ENCODE results near the gene INPP5D. TPM values are rescaled to one million over a fixed set of nuclear protein-coding genes. Genes with fewer than 3 reads are reported as not detected.

INPP5D gene
- total RNA-seq, 1 donor from 2014 or later, result 26.6 TPM

DNA sequence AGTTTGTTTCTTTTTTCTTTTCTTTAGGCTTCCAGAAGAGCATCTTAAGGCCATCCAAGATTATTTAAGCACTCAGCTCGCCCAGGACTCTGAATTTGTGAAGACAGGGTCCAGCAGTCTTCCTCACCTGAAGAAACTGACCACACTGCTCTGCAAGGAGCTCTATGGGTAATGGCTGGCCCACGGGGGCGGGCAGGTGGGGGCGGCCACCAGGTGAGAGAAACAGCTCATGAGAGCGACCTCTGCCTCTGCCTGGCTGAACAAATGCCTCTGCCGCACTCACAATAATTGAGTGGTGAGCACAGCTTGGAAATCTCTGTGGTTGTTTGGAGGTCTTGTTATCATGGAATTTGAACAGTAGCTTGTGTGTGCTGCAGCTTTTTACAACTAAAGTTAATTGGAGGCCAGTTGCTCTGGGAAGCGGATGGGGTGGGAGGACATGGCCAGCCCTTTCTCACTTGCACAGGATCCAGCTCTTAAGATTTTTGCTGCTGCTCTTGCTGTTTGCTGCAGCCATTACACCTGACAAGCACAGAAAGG is 70.4 kb downstream of the INPP5D start:
- H3K4me3 ChIP-seq (ENCODE audit: low read depth, low read length), result no peak overlapping the region
- H3K36me3 ChIP-seq (ENCODE audit: control insufficient read depth, insufficient read depth, low read length), result no peaks in the 10 kb centered on the region
- FAIRE-seq (no peak), DNase-seq (ENCODE audit: low read depth) (no peak)
- H3K27me3 ChIP-seq (ENCODE audit: control insufficient read depth, insufficient read depth, low read length), result no peaks in the 10 kb centered on the region
- TF ChIP-seq, protein P1, sequence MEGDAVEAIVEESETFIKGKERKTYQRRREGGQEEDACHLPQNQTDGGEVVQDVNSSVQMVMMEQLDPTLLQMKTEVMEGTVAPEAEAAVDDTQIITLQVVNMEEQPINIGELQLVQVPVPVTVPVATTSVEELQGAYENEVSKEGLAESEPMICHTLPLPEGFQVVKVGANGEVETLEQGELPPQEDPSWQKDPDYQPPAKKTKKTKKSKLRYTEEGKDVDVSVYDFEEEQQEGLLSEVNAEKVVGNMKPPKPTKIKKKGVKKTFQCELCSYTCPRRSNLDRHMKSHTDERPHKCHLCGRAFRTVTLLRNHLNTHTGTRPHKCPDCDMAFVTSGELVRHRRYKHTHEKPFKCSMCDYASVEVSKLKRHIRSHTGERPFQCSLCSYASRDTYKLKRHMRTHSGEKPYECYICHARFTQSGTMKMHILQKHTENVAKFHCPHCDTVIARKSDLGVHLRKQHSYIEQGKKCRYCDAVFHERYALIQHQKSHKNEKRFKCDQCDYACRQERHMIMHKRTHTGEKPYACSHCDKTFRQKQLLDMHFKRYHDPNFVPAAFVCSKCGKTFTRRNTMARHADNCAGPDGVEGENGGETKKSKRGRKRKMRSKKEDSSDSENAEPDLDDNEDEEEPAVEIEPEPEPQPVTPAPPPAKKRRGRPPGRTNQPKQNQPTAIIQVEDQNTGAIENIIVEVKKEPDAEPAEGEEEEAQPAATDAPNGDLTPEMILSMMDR (IDR thresholded peaks at IDR 0.05; ENCODE audit: insufficient read depth, low read length, severe bottlenecking), result no peak

DNA sequence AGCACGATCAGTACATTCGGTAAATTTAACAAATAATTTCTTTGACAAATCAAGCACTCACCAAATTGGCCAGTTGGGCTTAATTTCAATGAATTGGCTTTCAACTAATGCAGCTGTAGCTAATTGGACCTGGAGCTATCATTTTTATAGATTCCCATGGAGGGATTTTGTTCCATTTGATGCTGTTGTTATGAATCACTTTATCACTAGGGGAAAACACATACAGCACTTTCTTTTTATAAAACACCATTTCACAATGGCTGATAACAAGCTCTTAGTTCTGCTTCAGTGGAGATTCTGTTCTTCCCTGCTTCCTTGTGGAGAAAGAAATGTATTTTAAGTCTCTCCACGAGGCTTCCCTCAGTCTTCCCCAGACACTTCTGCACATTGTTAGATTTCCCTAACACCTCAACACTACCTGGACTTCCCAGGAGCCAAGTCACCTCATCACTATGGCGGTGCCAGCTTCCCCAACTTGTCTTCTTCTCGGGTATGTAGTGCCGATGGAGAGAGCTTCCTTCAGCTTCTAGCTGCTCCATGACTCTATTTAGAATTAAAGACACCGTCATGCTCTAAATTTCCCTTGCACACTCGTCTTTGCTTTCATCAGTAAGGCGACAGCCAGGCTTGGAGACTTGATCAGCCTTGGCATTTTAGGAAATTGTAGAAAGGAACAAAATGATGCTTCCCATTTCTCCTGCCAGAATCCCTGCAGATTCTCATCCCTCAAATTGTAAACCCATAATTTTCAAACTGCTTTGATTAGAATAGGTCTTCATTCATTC is 72.0 kb downstream of the INPP5D start:
- Histone ChIP-seq H3K36me3 (ENCODE audit: control insufficient read depth, insufficient read depth, low read length) (no peaks in the 10 kb centered on the region), H3K4me3 (ENCODE audit: low read depth, low read length) (no peak overlapping the region), H3K27me3 (ENCODE audit: control insufficient read depth, insufficient read depth, low read length) (no peaks in the 10 kb centered on the region)
- DNase-seq (ENCODE audit: low read depth), result no peak
- FAIRE-seq, result no peak
- TF ChIP-seq, protein P1 (IDR thresholded peaks at IDR 0.05; ENCODE audit: insufficient read depth, low read length, severe bottlenecking), result no peak

DNA sequence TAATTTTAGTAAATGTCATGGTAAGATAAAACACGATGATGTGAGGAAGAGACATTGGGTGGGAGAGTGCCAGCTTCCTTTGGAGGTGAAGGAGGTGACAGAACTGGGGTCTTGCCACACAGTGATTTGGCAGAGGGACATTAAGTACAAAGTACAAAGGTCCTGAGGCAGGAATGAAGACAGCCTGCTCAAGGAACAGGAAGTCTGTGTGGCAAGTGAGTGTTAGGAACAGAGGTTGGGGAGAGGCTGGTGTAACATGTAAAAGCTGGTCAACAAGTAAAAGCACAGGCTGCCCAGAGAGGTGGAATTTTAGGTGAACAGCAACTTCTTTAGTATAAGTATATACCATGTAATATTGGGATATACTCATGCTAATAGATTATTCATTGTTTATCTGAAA is 73.1 kb downstream of the INPP5D start:
- no peaks in the 10 kb centered on the region for H3K36me3 ChIP-seq (ENCODE audit: control insufficient read depth, insufficient read depth, low read length)
- no peak overlapping the region for H3K4me3 ChIP-seq (ENCODE audit: low read depth, low read length)
- DNase-seq (ENCODE audit: low read depth), result no peak
- no peaks in the 10 kb centered on the region for H3K27me3 ChIP-seq (ENCODE audit: control insufficient read depth, insufficient read depth, low read length)
- no peak for FAIRE-seq
- TF ChIP-seq, protein P1 (IDR thresholded peaks at IDR 0.05; ENCODE audit: insufficient read depth, low read length, severe bottlenecking), result no peak

DNA sequence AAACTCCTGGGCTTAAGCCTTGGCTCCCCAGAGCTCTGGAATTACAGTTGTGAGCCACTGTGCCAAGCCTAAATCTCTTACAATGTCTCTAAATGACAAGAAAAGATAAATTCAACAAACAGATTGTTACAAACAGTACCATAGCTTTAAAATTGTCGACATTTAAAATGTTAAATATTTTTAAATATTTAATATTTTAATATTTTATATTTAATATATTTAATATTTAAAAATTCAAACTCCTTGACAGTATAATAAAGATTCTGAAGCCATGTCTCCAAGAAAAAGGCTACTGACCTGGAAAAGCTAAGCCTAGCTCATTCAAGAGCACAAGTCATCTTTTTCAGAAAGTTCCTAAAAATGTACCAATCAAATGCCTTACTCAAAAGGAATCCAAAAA is 75.3 kb downstream of the INPP5D start:
- no peak for FAIRE-seq
- Histone ChIP-seq H3K27me3 (ENCODE audit: control insufficient read depth, insufficient read depth, low read length) (no peaks in the 10 kb centered on the region), H3K4me3 (ENCODE audit: low read depth, low read length) (no peak overlapping the region), H3K36me3 (ENCODE audit: control insufficient read depth, insufficient read depth, low read length) (no peaks in the 10 kb centered on the region)
- no peak for DNase-seq (ENCODE audit: low read depth)
- TF ChIP-seq, protein P1 (IDR thresholded peaks at IDR 0.05; ENCODE audit: insufficient read depth, low read length, severe bottlenecking), result no peak

DNA sequence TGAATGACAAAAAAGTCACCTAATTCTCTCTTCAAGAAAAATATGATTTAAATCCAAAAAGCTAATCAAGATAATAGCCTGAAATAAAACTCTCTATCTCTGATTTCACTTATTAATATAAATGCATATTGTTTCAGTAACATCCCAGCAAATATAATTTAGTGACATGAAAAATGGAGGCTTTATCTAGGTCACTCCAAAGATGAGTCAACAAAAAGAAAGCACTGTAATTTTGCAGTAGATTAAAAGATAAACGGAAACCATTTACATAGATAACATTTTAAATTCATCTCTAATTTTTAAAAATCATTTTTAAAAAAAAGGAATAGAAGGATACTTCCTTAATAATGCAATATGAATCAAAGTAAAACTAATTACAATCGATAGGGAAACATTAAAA is 76.9 kb downstream of the INPP5D start:
- no peak for DNase-seq (ENCODE audit: low read depth)
- FAIRE-seq, result no peak
- Histone ChIP-seq H3K27me3 (ENCODE audit: control insufficient read depth, insufficient read depth, low read length) (no peaks in the 10 kb centered on the region), H3K4me3 (ENCODE audit: low read depth, low read length) (no peak overlapping the region), H3K36me3 (ENCODE audit: control insufficient read depth, insufficient read depth, low read length) (peaks cover 2% of the 10 kb centered on the region)
- TF ChIP-seq, protein P1 (IDR thresholded peaks at IDR 0.05; ENCODE audit: insufficient read depth, low read length, severe bottlenecking), result no peak

Data from bronchial epithelial cell (primary cell).